Adrenal gland (tissue), 5 donors: ENCODE data around the gene TCERG1L.

Source experiments
- POLR2A ChIP-seq, 2 donors: fragments of 450-650 bp; IDR thresholded peaks; one replicate each; pipeline ENCODE4 v1.6.1; 2017; ENCODE audit warnings: antibody characterized with exemption in 2 of 2, mild to moderate bottlenecking in 2 of 2, moderate library complexity in 1 of 2
- TF ChIP-seq, protein P1 (sequence below), 6 experiments: fragments of 450-650 bp in 4 of 6; fragments of 200-600 bp in 2 of 6; sonication (generic) in 1 of 6; IDR thresholded peaks; 1 replicate in 5 of 6; 2 replicates in 1 of 6; pipeline versions ENCODE4 v1.5.1 to v1.8.0; 2016 to 2021; ENCODE audit warnings: antibody characterized with exemption in 6 of 6, mild to moderate bottlenecking in 2 of 6, moderate library complexity in 1 of 6
- donor health status: DM: no; HTN: no; CAD: no.

DNA sequence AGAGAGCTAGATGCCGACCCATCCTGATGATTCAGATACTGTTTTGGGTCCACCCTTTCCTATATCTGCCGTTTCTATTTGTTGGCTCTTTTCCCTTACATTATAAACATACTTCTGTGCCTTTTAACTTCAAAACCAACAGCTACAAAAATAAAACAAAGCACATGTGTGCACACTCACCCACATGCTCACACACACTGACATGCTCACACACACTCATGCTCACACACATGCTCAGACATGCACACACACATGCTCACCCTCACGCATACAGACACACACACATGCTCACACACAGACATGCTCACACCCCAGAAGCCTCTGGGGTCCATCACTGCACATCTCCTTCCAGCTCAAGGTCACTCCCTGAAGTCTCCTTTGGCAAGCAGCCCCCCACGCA is 88.1 kb downstream of the TCERG1L start:
- no peak for TF ChIP-seq POLR2A (IDR thresholded peaks at IDR 0.05)
- TF ChIP-seq, protein P1, sequence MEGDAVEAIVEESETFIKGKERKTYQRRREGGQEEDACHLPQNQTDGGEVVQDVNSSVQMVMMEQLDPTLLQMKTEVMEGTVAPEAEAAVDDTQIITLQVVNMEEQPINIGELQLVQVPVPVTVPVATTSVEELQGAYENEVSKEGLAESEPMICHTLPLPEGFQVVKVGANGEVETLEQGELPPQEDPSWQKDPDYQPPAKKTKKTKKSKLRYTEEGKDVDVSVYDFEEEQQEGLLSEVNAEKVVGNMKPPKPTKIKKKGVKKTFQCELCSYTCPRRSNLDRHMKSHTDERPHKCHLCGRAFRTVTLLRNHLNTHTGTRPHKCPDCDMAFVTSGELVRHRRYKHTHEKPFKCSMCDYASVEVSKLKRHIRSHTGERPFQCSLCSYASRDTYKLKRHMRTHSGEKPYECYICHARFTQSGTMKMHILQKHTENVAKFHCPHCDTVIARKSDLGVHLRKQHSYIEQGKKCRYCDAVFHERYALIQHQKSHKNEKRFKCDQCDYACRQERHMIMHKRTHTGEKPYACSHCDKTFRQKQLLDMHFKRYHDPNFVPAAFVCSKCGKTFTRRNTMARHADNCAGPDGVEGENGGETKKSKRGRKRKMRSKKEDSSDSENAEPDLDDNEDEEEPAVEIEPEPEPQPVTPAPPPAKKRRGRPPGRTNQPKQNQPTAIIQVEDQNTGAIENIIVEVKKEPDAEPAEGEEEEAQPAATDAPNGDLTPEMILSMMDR (IDR thresholded peaks at IDR 0.05): no peak
